Measurements from ENCODE around the gene SART3.
"Not testable (repeated sequence)": the region's sequence is repeated elsewhere in the genome, so short reads cannot be mapped to it uniquely, and the experiment has no call there.

The SART3 gene

GRCh38 chr12:108597559-108598471 lies 36.8 kb upstream of the SART3 start, which contains the start of gene TMEM119:
TSS of gene TMEM119 (minus strand) at chr12:108598084. CDS start at chr12:108592383, 5,701 bp downstream.
- no peak for DNase-seq

- no peak for DNase-seq
These were observed 36.0 kb upstream of the SART3 start for GRCh38 chr12:108596854-108597558.

DNA sequence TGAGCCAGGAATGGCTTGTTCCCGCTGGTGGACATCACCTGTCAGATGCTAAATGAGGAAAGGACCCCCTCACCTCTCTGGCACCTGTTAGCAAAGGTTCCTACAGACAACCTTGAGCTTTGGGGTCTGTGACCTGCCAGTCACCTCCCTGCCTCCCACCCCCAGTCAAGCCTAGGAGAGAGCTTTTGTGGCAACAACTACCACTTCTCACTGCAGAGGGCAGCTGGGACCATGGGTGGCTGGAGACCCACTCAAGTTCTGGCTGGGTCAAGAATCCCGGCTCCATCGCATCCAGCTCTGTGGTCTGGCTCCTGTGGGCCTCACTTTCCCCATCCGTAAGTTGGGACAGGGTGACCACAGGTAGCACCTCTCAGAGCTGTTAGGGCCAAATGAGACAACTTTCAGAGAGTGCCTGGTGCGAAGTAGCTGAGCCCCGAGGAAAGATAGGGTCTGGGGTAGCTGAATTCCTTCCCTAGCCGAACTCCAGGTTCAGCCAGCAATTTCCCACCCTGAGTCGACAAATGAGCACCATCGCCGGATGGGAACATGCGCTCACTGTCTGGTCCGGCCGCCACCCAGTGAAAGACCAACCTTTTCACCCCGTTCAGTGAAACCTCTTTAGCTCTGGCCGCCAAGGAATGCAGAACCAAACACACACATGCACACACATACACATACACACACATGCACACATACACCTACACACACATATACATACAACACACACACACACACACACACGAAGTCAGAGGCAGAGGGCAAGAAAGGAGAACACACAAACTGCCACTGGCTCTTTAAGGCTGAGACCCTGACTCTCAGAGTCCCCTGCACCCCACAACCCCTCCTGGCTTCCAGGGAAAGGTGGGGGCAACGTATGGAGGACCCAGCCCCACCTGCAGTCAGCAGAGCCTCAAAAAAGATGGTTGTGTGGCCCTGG lies 35.0 kb upstream of the SART3 start:
- no peak for DNase-seq

GRCh38 chr12:108594960-108595710 lies 34.2 kb upstream of the SART3 start:
- DNase-seq = no peak

GRCh38 chr12:108594323-108594903 lies 33.4 kb upstream of the SART3 start:
- no peak for DNase-seq

DNA sequence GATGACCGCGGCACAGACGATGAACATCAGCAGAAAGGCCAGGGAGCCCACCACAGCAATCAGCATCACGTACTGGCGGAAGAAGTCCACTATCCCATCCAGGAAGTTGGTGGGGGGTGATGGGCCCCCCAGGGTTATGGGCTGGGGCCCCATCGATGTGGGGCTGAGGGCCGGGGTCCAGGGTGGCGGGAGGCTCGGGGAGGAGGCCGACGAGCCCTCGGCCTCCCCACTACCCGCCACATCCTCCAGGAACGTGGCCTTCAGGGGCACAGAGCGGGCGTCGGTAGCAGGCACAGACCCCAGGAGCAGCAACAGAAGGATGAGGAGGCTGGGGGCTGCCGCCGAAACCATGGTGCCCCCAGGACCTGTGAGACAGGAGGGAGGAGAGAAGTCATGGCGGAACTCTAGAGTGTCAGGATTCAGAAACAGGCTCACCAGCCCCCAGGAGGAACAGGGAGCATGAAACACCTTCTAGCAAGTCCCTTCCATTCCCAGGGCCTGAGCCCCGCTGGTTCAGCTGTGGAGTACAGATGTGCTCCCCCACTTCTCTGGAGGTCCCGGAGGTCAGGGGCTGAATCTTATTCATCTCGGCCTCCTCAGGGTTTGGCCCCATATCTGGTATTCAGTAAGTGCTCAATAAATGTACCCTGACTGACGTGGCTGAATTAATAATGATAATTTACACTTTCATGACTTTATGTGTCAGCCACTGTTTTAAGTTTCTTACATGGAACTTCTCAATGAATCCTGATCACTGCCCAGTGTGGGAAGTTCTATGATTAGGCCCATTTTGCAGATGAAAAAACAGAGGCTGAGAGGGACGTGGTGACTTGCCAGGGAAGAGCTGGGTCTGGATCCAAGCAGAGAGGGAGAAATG lies 31.3 kb upstream of the SART3 start:
- no peak for DNase-seq

DNA sequence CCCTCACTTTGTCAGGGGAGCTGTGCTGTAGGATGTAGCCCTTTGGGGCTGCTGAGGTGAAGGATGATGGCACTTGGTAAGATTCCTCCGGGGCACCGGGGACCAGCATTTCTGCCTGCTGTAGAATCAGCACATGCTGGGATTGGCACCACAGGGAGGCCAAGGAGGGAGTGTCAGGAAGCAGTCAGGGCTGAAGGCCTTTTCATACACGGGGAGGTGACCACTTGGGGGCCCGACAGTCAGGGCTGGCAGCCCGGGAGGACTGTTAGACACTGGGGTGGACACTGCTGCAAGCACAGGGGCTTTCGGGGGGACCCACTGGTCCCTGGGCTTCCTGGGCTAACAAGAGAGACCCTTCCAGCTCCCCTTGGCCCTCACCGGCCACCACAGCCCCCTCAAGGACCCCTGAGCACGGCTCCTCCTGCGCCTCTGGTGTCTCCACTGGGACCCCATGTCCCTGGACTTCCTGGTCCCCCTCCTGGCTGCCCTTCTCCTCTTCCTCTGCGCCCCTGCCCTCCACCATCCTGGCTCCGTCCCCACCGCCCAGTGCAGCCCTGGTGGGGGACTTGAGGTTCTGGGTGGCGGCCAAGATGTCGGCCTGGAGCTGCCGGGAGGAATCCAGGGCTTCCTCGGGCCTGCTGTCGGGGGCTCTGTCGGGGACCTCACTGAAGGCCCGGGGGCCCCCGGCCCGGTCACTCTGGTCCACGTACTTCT lies 30.5 kb upstream of the SART3 start:
- no peak for DNase-seq

DNA sequence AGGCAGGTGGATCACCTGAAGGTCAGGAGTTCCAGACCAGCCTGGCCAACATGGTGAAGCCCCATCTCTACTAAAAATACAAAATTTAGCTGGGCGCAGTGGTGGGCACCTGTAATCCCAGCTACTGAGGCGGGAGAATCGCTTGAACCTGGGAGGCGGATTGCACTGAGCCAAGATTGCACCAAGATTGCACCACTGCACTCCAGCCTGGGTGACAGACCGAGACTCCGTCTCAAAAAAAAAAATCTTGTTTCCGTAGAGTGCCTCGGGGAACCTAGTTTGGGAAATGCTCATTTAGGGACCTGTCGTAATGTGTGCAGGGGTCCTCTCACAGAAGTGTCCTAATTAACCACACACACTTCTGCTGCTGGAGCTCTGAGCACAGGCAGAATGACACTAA lies 29.5 kb upstream of the SART3 start:
- DNase-seq = not testable (repeated sequence)

- DNase-seq = no peak
These were observed 28.9 kb upstream of the SART3 start for GRCh38 chr12:108589840-108590229.

DNA sequence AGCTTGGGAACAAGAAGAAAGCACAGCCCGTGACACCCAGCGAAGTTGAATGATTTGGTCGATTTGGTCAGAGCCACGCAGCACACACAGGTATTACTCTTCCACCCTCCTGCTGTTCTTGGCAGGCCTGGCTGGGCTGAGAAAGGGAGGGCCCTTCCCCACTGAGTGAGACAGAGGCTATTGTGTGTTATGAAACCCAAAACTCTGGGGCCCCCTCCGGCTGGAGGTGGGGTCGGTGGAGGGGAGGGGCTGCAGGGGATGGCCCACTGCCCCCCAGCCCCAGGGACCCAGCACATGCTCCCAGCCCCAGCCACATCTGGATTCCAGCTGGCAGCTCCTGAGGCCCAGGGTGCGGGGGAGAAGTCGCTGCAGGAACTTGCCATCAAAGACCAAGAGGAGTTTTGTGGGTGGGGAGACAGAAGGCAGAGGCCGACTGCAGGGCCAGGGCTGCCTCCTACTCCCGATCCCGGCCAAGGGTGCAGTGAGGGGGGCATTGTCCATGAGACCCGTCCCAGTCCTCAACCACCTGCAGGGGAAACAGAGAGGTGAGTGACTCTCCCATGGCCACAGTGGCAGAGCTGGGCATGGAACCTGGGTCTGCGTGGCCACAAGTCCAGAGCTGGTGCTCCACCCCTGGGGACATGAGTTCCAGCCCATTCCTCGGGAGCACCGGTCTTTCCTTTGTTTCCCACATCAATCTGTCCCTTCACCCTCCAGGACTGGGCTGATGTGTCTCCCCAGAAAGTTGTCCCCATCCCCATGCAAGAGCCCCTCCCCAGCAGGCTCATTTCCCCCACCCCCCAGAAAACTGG lies 28.3 kb upstream of the SART3 start:
- DNase-seq = no peak

DNA sequence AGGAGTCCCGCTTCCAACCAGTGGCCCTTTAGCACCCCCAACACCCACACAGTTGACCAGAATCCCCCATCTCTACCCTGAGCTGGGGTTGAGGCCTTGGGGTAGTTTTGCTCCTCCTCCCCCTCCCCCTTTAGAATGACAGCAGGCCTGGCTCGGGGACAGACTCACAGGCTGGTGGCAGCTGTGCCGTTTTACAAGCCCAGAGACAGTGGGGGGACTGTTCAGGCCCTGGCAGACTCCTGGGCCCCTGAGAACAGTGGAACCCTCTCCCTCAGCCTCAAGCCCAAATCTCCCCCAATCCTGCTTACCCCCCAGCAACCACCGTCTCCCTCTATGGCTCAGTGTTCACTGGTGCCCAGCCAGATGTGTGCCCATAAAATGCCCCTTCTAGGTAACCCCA lies 26.9 kb upstream of the SART3 start:
- no peak for DNase-seq

GRCh38 chr12:108586306-108586705 lies 25.3 kb upstream of the SART3 start:
- DNase-seq = no peak

GRCh38 chr12:108585864-108586263 lies 24.9 kb upstream of the SART3 start:
- DNase-seq = no peak

- DNase-seq = no peak
These were observed 23.6 kb upstream of the SART3 start for GRCh38 chr12:108584456-108585065.

DNA sequence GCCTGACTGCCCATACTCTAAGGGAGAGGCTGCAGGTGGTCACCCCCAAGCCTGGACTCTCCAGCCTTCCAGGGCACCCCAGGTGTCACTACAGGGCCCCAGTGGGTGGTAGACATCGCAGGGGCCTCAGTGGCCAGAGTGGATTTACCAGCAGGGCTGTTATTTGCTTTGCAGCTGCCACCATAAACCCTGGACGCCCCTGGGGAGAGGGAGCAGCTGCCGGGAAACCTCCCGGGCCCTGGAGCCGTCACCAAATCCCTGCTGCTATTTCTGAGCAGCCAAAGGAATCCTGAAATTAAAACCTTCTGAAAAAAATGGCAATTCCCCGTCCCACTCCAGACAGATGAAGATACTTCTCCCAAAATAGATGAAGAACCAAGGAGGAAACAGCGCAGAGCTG lies 23.0 kb upstream of the SART3 start:
- DNase-seq = no peak

GRCh38 chr12:108582978-108583770 lies 22.2 kb upstream of the SART3 start:
- no peak for DNase-seq

DNA sequence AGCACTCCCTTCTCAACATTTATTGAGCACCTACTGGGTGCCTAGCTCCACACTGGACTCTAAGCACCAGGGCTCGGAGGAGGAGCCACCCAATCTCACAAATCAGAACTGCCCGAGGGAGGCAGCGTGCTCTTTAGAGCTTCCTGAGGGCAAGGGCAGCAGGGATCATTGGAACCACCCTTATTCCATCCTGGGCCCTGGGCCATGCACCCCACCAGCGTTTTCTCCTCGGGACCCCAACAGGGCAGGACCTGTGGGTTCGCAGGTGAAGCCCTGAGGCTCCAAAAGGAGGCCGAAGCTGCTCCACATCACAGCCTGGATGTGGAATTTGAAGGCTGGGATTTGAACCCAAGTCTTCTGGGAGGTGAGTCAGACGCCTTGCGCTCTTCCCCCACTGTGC lies 21.5 kb upstream of the SART3 start:
- DNase-seq = no peak
